Inflammatory macrophage (primary cell): ENCODE results near the gene PIGA.
A peak's percentile ranks its signal among the peaks of the same experiment; 100 is the strongest.

Experiments used
- DNase-seq, 2 donors: peaks; one replicate each; pipeline ENCODE4 v3.0.0-alpha.2; 2020 to 2022
- total RNA-seq, 18 experiments: gene quantifications; one replicate each; lab custom pipeline; 2026; ENCODE audit warnings: mixed read lengths in 6 of 18, inconsistent platforms in 2 of 18; lab: John Stamatoyannopoulos, UW

The PIGA gene
- 12.3 to 32.6 (median 19.6) reads per million in 18 experiments for total RNA-seq

DNA sequence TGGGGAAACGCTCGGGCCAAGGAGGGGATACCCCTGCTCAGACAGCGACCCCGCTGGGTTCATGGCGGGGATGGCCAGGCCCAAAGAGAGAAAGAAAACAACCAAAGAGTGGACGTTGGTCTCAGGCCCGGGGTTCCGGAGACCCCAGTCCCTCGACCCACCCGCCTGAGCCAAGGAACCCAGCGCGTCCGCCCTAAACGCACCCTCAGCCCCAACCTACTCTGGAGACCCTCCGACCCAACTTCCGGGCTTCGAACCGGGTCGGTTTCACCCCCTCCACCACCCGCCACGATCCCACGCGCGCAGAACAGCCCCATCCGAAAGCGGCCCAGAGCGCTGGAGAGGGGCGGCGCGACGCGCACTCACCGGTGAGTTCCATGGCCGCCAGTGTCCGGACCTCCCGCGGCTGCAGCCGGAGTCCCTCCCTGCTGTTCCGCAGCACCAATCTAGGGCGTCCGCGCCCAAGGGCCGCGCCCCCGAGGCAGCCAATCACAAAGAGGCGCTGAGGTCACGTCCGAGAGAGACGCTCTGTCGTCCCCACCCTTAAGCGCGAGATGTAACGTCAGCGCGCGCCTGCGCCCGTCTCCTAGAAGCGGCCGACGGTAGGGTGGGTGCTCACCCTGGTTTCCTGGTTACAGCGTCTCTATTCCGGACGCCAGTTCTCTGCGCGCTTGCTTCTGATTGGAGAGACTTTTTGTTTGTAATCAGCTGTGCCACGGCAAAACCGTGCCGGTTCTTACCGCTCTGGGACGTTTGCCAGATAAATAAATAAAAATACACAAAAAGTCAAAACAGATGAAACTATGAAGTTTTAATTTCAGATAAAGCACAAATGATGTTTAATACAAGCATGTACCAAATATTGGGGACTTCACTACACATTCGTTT lies at the start of gene PIGA:
Gene PIGA, minus strand, starts transcription at position 389 of the 888 bp plus-strand sequence. CDS start 3,593 bp downstream, outside the sequence.
- peak; percentile 96 for DNase-seq

- DNase-seq, result no peak
Observed at GRCh38 chrX:15384304-15384703, 49.0 kb upstream of the PIGA start, which contains the start of gene VEGFD. VEGFD (minus strand) TSS chrX:15384413; CDS start chrX:15383946, 467 bp downstream.

DNA sequence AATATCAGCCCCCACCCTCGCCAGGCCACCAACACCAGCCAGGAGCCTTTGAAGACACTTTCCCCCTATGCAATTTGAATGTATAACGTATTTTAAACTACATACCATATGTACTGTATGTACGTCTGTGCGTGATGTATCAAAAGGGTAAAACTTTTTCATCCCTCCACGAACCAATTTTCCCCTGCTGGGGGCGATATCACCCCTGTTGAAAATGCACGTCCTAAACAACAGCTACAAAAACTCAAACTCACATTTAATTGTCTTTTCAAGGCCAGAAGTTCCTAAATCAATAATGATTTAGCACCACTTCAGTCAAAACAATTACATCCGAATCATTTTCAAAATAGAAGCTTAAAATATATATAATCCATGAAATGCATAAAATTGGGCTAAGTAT lies 47.5 kb upstream of the PIGA start:
- DNase-seq, result no peak

GRCh38 chrX:15376956-15377355 lies 41.6 kb upstream of the PIGA start:
- no peak for DNase-seq

- no peak for DNase-seq
Observed at GRCh38 chrX:15373976-15374375, 38.7 kb upstream of the PIGA start.

GRCh38 chrX:15366506-15367352 lies 31.4 kb upstream of the PIGA start:
- DNase-seq, result peak; percentile 59 to 60

DNA sequence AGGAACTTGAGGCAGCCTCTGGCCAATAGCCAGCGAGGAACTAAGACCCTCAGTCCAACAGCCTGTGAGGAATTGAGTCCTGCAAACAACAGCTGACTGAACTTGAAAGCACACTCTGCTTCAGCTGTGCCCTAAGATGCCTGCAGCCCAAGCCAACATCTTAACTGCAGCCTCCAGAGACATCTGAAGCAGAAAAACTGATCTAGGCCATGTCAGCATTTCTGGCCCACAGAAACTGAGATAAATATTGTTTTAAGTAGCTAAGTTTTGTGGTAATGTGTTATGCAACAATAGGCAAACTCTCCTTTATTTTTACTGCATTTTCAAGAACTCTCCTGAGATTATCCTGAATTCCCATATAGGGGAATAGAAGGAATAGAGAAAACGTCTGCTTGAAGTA lies 24.4 kb upstream of the PIGA start:
- no peak for DNase-seq

DNA sequence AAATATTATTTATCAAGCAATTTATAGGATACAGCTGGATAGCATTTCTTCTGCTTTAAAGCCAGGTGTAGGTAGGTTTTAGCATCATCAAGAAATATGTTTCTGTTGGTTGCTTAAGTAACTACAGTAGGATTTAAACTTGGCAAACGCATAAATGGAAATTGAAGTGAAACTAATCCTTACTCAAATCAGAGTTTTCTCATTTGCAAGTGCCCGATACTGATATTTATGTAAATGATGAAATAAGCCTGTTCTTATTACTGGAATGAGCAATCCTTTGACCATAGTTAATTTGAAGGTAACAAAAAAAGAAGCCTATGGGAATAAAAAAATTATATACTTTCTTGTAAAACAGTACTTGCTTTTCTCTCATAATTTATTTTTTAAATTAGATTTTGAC lies 23.2 kb upstream of the PIGA start:
- no peak for DNase-seq

DNA sequence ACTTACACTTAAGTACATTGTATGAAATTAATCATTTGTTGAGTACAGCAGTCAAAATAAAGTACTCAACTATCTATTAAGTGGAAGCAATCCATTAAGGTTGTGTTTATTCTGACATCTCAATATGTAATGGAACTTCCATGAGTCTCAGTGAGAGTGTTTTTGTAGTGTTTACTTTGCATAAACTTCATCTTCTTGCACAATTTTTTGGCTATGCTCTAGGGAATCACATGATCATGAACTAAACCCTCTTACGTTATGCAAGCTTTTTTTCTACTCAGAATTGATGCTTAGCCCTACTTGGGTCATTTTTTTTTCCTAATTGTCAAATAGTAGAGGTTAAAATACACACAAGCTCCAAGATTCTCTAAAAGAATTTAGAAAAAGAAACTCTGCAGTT lies 21.1 kb upstream of the PIGA start:
- DNase-seq, result peak; percentile 20 to 71

GRCh38 chrX:15350329-15350996 lies 15.1 kb upstream of the PIGA start:
- DNase-seq, result peak; percentile 4 to 11

DNA sequence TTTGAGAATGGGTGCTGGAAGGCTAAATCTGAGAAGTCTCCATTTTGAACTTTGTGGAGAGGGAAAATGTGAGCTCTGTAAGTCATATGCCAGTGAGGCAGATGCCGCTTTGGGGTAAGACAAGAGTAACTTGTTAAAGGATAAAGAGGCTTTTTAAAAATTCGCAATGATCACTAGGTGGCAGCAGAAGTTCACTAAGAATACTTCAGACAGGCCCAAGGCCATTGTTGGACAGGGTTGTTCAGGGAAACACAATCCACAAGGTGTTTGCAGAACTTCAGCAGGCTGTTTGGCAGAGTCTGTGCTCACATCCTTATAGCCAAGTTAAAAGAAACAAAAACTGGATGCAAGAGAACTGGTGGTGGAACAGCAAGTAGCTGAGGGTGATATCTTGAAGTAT lies 13.7 kb upstream of the PIGA start:
- DNase-seq, result peak; percentile 56 to 70

GRCh38 chrX:15345976-15346375 lies 10.7 kb upstream of the PIGA start:
- no peak for DNase-seq

GRCh38 chrX:15344106-15344505 lies 8.8 kb upstream of the PIGA start:
- DNase-seq, result no peak

GRCh38 chrX:15343075-15343476 lies 7.8 kb upstream of the PIGA start:
- DNase-seq, result no peak

- no peak for DNase-seq
Observed at GRCh38 chrX:15340867-15341266, 5.5 kb upstream of the PIGA start.

DNA sequence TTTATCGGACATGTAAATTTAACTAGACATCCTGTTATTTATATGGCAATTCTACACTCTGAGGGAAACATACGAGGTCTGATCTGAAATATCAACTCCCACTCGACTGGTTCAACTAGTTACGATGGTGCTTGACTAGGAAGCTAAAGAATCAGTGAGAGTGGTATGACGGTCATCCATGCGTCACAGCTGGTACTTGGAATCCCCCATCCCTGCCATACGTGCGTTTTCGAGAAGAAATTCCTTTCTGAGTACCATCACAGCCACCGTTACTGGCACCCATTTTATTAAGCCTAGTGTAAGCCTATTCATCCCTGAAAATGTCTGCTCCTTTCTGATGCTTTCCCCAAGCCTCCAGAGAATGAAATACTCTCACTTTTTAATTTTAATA lies 695 bp upstream of the PIGA start:
- peak; percentile 2 to 6 for DNase-seq

- peak; percentile 4 to 13 for DNase-seq
Observed at GRCh38 chrX:15334561-15334960, 762 bp downstream of the PIGA start.

- DNase-seq, result no peak
Observed at GRCh38 chrX:15328821-15329220, 6.5 kb downstream of the PIGA start.

- DNase-seq, result no peak
Observed at GRCh38 chrX:15328131-15328530, 7.2 kb downstream of the PIGA start.

DNA sequence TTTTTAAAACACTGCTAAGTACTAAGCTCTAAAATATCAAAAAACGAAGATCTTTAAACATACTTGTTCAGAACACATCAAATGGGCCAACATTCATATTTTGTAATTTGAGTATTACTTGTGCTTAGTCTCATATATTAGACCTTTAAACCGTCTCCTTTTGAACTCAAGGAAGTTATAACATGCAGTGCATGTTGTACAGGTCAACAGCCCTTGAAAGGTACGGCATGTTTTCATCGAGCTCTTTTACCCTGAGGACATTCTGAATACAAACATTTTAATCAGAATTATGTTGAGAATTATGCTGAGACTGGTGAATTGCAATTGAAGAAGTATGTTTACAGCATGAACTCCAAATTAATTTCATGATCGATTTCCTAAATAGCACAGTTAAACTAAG lies 12.9 kb downstream of the PIGA start:
- no peak for DNase-seq

GRCh38 chrX:15322072-15322471 lies 13.3 kb downstream of the PIGA start:
- no peak for DNase-seq

DNA sequence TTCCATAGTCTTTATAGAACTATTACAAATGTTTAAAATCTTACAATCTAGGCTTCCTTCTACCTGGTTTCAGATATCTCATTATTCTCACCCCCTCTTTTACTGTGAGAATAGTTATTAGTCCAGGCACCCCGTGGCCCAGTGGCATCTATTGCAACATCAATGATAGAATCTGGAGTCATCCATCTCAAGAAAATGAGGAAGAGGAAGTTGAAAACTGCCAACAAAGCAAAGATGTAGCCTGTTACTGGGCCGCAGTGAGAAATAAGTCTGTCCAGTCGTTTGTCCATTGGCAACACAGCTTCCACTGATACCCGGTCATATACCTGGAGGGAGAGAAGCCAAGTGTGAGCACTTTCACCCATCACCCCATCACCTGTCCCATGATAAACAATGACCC lies 13.9 kb downstream of the PIGA start:
- peak; percentile 73 to 79 for DNase-seq

DNA sequence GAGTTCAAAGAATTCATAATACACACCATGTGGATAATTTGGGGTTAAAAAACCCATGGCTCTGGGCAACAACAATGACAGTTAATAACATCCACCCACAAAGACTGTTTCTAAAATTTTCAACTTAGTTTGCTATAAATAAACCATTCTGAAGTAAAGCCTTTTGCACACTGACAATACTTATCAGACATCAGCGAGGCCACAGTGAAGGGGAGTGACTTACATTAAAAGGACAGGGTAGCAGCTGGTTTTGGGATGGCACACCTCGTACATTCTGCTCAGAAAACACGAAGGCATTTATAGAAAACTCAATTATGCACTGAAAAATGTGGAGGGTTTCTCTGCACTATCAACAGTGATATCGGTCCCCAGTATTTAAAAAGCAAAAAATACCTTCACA lies 15.0 kb downstream of the PIGA start:
- no peak for DNase-seq
